ENCODE measurements around the gene SPEN. TPM values are rescaled to one million over a fixed set of nuclear protein-coding genes. Genes with fewer than 3 reads are reported as not detected.

SPEN gene
- total RNA-seq, 4 donors from 2014 or later = 55.0 to 79.7 (median 63.8) TPM

DNA sequence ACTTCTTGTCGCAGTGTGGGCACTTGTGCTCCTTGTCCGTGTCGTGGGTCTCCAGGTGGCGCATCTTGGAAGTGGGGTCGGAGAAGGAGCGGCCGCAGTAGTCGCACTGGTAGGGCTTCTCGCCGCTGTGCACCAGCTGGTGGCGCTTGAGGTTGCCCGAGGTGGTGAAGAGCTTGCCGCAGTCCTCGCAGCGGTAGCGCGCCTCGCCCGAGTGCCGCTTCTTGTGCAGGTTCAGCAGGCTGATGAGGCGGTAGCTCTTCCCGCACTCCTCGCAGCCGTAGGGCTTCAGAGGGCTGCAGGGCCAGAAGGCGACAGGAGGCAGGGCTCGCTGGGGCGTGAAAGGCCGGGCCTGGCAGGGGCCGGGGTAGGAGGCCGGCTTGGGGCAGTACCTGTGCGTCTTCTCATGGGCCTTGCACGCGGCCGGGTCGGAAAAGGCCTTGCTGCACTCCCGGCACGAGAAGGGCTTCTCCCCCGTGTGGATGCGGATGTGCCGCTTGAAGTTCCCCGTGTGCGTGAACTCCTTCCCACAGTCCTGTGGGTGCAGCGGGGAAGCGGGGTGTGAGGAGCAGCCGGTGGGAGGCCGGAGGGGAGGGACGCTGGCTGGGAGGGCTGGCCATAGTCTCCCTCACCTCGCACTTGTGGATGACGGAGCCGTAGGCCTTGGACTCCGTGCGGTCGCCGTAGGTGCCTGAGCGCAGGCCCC, 97.0 kb downstream of the SPEN start:
- H3K27ac ChIP-seq = no peak overlapping the region
- no peaks in the 10 kb centered on the region for H3K9me3 ChIP-seq
- H3K27me3 ChIP-seq = no peaks in the 10 kb centered on the region
- peaks cover 19% of the 10 kb centered on the region for H3K4me1 ChIP-seq
- TF ChIP-seq, protein P1, sequence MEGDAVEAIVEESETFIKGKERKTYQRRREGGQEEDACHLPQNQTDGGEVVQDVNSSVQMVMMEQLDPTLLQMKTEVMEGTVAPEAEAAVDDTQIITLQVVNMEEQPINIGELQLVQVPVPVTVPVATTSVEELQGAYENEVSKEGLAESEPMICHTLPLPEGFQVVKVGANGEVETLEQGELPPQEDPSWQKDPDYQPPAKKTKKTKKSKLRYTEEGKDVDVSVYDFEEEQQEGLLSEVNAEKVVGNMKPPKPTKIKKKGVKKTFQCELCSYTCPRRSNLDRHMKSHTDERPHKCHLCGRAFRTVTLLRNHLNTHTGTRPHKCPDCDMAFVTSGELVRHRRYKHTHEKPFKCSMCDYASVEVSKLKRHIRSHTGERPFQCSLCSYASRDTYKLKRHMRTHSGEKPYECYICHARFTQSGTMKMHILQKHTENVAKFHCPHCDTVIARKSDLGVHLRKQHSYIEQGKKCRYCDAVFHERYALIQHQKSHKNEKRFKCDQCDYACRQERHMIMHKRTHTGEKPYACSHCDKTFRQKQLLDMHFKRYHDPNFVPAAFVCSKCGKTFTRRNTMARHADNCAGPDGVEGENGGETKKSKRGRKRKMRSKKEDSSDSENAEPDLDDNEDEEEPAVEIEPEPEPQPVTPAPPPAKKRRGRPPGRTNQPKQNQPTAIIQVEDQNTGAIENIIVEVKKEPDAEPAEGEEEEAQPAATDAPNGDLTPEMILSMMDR (IDR thresholded peaks at IDR 0.05) = no peak
- no peak for TF ChIP-seq POLR2A (IDR thresholded peaks at IDR 0.05)
- H3K4me3 ChIP-seq = no peak overlapping the region
- no peak for DNase-seq (ENCODE audit: low spot score in 2 of 2)
- peaks cover 87% of the 10 kb centered on the region for H3K36me3 ChIP-seq
- WGBS = 95% methylated on average over 17 of the region's 55 CpGs

DNA sequence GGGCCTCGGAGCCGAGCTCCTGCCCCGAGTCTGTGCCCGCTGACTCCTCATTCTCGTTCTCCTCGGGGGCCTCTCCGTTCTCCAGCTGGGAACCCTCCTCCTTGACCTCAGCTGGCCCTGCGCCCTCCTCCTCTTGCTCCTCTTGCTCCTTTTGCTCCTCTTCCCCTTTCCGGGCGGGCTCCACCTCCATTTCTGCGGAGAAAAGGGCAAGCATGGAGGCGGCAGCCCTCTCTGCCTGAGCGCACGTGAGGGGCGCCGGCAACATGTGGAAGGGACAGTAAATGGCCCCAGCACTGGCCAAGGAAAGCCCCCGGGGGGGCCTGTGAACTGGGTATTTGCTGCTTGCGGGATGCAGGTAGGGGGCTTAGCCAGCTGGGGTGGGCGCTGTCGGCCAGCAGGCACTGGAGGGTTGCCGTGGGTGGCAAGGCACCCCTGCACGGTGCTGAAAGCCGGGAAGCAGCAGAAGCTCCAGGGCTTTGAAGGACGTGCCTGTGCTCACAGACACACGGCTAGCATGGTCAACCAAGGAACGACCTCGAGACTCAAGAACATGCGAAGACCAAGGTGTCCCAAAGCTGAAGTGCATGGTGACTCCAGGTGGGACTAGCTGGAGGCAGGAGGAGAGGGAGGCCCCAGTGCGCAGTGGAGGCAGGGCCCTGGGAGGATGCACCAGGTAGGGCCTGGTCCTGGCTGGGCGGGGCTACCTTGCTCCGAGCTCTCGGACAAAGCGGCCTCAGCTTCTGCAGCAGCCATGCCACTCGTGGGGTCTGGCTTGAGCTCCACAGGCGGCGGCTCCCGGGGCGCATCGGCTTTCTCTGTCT, 97.7 kb downstream of the SPEN start:
- no peaks in the 10 kb centered on the region for H3K9me3 ChIP-seq
- no peak for DNase-seq (ENCODE audit: low spot score in 2 of 2)
- no peak overlapping the region for H3K27ac ChIP-seq
- TF ChIP-seq POLR2AphosphoS5 (IDR thresholded peaks at IDR 0.05) (no peak), POLR2A (IDR thresholded peaks at IDR 0.05) (no peak), EP300 (IDR thresholded peaks at IDR 0.05) (no peak)
- TF ChIP-seq, protein P1 (IDR thresholded peaks at IDR 0.05) = no peak
- peaks cover 79% of the 10 kb centered on the region for H3K36me3 ChIP-seq
- no peaks in the 10 kb centered on the region for H3K27me3 ChIP-seq
- H3K4me1 ChIP-seq = peaks cover 26% of the 10 kb centered on the region
- WGBS = 91% methylated on average over 17 of the region's 39 CpGs
- no peak overlapping the region for H3K4me3 ChIP-seq

DNA sequence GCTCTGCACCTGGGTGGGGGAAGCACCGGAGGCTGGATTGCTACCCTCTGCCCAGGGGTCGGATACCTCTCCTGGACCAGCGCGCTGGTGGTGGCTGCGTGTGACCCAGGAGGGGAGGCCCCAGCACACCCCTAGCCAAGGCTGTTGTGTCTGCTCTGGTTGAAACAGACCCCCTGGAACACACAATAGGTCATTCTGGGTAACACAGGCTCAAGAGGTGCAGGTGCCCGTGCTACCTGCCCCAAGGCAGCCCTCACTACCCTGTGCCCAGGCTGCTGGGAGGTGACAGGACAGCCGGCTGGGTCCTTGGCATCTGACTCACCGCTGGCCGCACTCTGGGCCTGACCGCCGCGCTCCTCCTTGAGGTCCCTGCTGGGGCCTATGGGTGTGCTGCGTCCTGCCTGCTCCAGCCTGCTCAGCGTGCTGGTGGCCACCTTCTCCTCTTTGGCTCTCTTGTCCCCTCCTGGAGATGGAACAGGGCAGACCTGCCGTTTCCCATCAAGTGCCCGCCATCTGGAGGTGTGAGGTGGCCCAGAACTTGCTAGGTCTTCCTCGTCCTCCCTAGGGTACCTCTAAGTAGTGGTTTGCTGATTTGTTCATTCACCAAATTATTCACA, 98.4 kb downstream of the SPEN start:
- TF ChIP-seq EP300 (IDR thresholded peaks at IDR 0.05) (no peak), POLR2A (IDR thresholded peaks at IDR 0.05) (no peak), POLR2AphosphoS5 (IDR thresholded peaks at IDR 0.05) (no peak)
- TF ChIP-seq, protein P1 (IDR thresholded peaks at IDR 0.05) = no peak

DNA sequence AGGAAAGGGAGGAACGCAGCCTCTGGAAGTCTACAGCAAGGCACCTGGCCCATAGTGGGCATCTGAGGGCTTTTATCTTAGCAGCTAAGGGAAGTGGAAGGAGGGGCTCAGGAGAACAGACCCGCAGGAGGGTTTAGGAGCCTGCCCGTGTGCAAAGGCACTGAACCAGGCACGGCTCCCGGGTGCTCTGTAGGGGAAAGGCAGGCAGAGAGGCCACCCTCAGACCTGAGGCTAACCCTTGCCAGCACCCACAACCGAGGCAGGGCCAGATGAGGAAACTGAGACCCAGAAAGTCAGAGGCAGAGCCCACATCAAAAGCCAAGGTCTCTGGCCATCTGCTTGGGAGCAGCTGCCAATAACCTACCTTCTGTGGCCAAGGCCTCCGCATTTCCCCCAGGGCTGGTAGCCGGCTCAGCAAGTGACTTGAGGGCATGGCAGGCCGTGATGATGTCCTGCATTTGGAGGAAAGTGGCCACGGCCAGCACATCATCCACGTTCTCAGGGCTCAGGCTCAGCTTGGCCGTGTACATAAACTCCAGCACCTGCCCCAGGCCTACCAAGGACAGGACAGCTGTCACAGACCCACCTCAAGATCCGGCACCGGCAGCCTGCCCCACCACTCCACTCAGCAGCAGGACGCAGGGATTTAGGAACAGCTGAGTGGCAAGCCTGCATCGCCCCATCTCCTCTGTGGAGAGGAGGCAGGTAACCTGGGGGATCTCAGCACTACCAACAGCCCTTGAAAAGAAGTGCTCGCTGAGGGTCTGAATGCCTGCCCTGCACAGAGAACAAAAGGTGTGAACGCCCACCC, 99.3 kb downstream of the SPEN start:
- Histone ChIP-seq H3K4me1 (peaks cover 42% of the 10 kb centered on the region), H3K36me3 (peaks cover 64% of the 10 kb centered on the region), H3K27me3 (no peaks in the 10 kb centered on the region), H3K27ac (no peak overlapping the region), H3K9me3 (no peaks in the 10 kb centered on the region), H3K4me3 (no peak overlapping the region)
- TF ChIP-seq, protein P1 (IDR thresholded peaks at IDR 0.05) = no peak
- no peak for TF ChIP-seq POLR2AphosphoS5 (IDR thresholded peaks at IDR 0.05)
- TF ChIP-seq POLR2A (IDR thresholded peaks at IDR 0.05) = no peak
- no peak for TF ChIP-seq EP300 (IDR thresholded peaks at IDR 0.05)
- 75% methylated on average over 8 of the region's 18 CpGs for WGBS
- no peak for DNase-seq (ENCODE audit: low spot score in 2 of 2)

More for the DNA sequence above, 98.4 kb downstream of the SPEN start:
- DNase-seq (ENCODE audit: low spot score in 2 of 2) = peak in 1 of 2 donors; percentile 54
- Histone ChIP-seq H3K27ac (no peak overlapping the region), H3K4me1 (peaks cover 34% of the 10 kb centered on the region), H3K27me3 (no peaks in the 10 kb centered on the region), H3K9me3 (no peaks in the 10 kb centered on the region), H3K4me3 (no peak overlapping the region), H3K36me3 (peaks cover 72% of the 10 kb centered on the region)
- 96% methylated on average over 8 of the region's 17 CpGs for WGBS
